Skeletal muscle cell (primary cell): Measurements from ENCODE around the gene LYST.
"Not testable (repeated sequence)": the region's sequence is repeated elsewhere in the genome, so short reads cannot be mapped to it uniquely, and the experiment has no call there.

Experiments
- DNase-seq: peaks from one replicate; pipeline ENCODE4 v3.0.0-alpha.2; 2010; ENCODE audit warnings: low read depth
- H3K4me3 ChIP-seq: 2 replicates; pipeline ENCODE4 v1.5.1; 2011; ENCODE audit warnings: low read depth, mild to moderate bottlenecking, control low read depth, low read length, moderate library complexity

Gene LYST

DNA sequence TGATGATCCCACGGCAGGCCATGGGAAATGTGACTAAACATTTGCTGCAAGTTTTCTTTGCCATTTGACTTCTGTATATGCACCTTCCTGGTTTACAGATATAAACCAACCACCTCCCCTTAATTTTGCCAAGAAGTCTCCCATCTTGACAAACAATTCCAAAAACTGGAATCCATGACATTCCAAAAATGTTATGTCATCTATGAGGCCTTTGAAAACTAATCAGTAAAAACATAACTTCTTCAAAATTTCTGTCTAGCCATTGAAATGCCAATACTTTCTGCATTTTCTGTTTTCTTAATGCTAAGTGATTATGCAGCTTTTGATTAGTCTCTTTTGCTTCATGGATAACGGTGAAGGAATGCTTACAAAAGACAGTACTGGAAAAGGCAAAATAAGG lies 84.1 kb downstream of the LYST start:
- no peak overlapping the region for H3K4me3 ChIP-seq
- no peak for DNase-seq

DNA sequence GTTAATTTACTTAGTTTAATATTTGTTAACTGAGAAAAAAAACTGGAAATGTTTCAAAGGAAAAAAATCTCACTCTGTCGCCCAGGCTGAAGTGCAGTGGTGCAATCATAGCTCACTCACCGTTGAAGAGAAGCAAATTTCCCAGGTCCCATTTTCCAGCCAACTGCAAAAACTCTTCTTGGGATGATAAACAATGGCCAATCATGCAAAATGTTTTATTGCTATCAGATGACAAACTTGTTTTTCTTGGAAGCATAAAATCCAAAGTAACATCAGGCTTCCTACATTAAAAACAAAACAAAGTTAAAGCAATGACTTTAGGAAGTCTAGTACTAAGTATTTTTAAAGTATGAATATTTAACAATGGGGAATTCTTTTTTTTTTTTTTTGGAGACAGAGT lies 84.9 kb downstream of the LYST start:
- H3K4me3 ChIP-seq, result no peak overlapping the region
- no peak for DNase-seq

DNA sequence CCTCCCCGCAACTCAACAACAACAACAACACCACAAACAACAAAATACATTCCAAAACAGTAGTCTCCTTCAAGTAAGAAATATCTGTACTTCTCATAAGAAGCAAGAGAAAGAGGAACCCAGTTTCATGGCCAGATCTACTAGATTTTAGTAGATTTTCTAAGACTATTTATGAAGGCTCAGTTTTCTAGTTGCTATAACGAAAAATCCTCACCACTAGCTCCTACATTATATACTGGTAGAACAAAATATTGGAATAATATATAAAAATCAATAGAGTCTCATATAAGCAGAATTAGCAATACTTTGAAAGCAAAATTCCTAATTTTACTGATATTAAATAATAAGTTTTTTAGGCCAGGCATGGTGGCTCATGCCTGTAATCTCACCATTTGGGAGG lies 86.9 kb downstream of the LYST start:
- H3K4me3 ChIP-seq, result no peak overlapping the region
- no peak for DNase-seq

DNA sequence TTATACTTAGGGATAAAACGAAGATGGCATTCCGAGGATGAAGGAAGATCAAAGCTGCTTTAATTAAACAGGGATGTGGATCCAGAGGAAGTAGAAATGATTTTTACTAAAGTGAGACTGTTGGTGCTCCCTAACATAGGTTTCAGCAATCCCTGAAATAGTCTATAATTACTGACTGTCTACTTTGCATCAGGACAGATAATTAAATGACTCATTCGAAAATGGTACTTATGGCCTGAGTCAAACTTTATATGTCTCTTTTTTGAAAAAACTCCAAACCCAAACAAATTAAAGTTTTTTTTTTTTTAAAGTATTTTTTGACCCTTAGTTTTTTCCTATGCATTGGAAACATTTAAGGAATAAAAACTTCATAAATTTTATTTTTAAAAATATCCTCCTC lies 90.3 kb downstream of the LYST start:
- no peak for DNase-seq
- no peak overlapping the region for H3K4me3 ChIP-seq

DNA sequence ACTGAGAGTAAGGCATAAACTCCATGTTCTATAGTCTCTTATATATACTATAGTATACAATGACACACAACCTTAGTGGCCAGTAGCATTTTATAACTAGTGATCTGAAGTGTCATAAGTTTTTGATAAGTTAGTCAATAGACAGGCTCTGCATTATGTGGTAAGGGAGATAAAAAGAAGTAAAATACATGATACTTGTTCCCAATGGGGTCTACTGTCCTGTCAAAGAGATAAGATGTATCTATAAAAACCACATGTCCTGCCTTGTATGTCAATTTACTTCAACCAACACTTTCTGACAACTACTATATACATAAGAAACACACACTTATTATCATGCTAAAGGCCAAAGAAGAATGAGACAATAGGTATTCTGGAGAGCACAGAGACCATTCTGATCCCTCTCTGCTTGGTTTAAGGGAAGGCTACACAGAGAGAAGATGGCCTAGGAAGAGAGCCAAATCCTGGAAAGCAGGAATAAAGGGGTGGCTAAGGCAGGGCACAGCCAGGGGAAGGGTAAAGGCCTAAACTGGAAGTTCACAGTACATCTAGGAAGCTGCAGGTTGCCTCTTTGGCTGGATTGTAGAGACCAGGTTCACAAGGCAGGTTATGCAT lies 91.4 kb downstream of the LYST start:
- no peak for DNase-seq
- no peak overlapping the region for H3K4me3 ChIP-seq

DNA sequence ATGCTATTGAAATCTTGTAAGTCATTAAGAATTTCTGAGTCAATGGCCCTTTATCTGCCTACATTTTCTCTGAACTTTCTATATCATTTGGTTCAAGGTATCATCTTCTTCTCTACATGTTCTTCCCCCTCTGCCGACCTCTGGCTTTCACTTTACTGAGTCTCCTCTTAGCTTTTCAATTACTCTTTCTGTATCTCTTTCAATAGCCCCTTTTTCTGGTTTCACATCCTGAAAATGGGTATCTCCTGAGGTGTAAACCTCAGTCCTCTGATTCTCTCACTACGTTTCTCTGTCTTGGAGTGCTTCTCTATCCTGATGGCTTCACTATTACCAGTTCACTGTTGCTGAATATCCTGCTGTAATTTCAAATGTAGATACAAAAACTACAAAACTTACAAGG lies 98.9 kb downstream of the LYST start:
- no peak overlapping the region for H3K4me3 ChIP-seq

DNA sequence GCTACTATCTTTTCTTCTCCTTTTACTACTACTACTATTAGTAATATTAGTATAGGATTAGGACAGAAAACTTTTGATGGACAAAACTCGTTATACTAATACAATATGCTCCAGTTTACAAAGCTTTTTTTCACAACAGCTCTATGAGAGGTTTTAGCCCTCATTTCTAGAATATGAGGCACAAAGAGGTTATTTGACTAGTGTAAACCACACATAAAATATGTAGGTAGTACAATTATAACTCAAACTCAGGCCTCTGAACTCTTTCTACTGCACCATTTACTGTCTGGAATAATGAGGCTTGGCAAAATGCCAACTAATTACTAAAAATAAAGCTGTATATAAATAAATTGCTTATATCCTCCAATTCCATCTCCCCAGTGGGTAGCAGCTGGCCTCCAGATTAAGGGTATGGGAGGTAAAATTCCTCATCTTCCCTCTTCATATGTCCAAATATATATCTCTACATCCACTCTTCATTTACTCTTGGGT lies 99.9 kb downstream of the LYST start:
- no peak overlapping the region for H3K4me3 ChIP-seq
- DNase-seq, result no peak

More for the DNA sequence above, 98.9 kb downstream of the LYST start:
- DNase-seq, result no peak

DNA sequence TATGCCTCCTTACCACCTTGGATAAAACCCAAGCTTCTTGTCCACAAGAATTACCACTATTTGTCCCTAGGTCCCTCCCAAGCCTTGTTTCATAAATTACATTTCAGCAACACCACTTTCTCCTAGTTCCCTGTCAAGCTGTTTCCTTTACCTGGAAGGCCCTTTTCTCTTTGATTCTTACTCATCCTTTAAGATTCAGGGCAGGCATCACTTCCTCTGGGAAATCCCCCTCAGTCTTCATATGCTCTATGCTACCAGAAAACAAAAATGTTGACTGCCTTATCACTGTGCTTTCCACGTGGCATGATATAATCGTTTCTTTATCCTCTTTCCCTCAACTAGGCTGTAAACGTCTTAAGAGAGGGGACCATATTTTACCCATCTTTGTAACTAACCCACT lies 102.7 kb downstream of the LYST start:
- no peak for DNase-seq
- H3K4me3 ChIP-seq, result no peak overlapping the region

DNA sequence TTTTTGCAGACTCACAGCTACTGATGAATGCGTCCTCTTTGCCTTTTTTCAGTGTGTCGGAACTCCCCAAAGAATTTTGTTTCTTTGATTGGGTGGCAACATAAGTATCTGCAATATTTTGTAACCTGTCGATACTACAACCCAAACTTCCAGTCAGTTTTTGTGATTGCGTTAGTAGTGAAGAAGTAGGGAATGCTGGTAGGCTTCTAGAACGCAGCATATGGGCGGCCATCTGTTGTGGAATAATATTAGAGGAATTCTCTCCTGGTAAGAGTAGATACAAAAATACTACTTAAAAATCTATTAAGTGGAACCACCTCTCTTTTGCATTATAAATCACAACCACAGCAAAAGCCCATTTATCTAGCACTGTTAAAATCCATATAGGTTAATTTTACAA lies 107.4 kb downstream of the LYST start:
- no peak for DNase-seq
- H3K4me3 ChIP-seq, result no peak overlapping the region

DNA sequence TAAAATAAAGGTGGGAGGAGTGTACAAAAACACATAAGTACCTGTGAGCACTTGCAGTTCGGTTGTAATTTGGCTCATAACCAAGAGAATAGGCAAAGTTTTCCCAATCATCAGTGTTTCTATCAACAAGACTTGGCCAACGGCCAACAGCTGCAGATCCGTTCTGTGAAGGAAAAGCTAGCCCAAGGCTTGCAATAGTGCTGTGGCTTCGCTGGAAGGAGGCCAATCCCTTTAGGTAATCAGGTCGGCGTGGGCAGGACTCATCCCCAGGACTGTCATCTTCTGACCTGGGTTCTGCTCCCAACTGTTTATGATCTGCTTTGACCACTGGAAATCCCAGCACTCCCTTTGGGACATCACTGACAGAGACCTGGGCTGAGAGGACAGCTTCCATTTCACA lies 107.8 kb downstream of the LYST start:
- DNase-seq, result peak; percentile 19
- H3K4me3 ChIP-seq, result no peak overlapping the region

DNA sequence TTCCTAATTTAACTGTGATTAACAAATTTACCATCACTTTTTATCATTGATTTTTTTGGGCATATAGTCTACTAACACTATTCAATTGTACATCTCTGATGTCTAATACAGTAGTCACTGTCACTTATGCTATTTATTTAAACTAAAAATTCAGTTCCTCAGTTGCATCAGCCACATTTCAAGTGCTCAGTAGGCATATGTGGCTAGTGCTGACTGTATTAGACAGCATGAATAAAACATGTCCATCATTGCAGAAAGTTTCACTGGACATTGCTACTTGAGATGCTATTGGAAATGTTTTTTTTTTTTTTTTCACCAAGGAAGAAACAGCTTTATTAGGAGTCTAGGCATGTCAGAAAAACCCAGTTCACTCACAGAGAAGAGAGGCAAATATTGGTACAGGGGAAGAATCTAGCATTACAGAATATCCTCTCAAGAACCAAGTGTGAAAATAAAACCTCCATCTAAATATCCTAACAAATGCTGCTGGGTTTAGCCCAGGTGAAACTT lies 109.1 kb downstream of the LYST start:
- H3K4me3 ChIP-seq, result no peak overlapping the region
- DNase-seq, result no peak

DNA sequence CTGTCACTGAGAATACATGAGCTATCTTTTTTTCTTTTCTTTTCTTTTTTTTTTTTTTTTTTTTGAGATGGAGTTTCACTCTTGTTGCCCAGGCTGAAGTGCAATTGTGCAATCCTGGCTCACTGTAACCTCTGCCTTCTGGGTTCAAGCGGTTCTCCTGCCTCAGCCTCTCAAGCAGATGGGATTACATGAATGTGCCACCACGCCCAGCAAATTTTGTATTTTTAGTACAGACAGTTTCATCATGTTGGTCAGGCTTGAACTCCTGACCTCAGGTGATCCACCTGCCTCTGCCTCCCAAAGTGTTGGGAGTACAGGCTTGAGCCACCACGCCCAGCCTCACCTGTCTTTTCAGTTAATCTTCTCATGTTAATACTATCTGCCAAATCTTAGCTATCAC lies 112.5 kb downstream of the LYST start:
- H3K4me3 ChIP-seq, DNase-seq: not testable (repeated sequence)

DNA sequence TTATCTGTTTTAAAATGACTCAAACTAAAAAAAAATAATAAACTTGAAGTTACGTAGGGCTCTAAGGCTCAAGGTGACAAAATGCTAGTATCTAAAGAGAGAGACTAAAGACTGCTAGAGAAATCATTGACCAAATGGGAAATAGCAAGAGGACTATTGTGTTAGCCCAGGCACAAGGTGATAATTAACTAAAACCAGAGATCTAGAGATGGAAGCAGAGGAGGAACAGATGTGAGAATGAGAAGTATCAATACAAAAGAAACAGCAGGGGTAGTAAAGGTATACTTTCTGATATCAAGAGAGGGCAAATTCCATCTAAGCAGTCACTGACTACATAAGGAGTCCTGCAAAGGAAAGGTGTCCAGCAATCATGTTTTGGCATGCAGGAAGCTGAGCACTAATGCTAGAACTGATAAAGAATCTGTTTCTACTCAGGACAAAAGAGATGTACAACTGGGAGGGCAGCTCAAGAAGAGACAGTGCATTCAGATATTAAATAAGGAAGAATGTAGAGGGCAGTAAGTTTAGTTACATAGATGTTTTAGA lies 116.9 kb downstream of the LYST start:
- H3K4me3 ChIP-seq, result no peak overlapping the region
- DNase-seq, result no peak

DNA sequence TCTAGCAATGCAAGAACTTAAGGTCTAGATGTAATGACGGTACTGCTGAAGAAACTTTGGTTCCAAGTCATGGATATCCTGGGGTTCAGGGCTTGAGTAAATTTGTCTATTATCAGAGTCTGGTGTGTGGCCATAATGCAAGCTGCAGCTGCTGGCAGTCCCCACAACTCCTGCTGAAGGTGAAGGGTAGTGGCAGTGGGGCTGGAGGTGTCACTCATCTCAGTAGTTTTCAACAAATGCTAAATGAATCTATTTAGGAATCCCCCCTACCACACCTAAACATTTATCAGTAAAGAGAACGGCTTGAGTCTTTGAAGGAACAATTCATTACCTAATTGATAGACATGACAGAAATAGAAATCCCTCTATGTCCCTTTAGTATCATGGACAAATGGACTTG lies 118.0 kb downstream of the LYST start:
- no peak for DNase-seq
- H3K4me3 ChIP-seq, result no peak overlapping the region

DNA sequence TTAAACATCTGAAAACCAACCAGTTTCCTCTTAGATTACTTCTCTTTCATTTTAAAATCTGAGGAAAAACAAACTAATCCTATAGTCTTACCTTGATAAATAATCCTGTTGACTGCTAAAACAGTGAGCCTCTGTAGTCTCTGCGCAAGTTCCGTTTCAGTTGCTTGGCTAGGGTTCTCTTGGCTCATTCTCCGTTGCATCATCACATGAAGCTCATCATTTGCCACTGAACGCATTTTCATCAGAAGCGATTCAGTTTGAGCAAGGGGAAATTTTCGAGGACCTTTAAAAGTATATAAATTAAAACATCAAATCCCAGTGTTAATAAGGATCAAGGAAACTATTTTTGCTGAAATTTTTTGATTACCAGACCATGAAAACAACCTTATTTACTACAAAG lies 120.5 kb downstream of the LYST start:
- no peak overlapping the region for H3K4me3 ChIP-seq
- no peak for DNase-seq

DNA sequence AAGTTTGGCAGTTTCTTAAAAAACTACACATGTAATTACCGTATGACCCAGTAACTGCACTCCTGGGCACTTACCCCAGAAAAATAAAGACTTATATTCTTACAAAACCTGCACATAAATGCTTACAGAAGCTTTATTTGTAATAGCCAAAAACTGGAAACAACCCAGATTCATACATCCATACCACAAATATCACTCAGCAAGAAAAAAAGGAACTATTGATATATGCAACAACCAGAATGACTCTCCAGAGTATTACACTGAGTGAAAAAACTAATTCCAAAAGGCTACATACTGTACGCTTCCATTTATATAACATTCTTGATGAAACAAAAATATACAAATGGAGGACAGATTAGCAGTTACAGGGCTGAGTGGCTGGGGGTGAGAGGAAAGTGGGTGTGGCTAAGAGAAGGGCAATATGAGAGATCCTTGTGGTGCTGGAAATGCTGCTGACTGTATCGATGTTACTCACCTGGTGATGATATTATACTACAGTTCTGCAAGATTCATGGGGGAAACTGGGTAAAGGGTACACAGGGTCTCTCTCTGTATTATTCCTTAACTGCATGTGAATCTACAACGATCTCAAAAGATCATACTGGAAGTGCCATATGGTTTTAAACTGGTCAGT lies 121.1 kb downstream of the LYST start:
- no peak overlapping the region for H3K4me3 ChIP-seq
- no peak for DNase-seq

DNA sequence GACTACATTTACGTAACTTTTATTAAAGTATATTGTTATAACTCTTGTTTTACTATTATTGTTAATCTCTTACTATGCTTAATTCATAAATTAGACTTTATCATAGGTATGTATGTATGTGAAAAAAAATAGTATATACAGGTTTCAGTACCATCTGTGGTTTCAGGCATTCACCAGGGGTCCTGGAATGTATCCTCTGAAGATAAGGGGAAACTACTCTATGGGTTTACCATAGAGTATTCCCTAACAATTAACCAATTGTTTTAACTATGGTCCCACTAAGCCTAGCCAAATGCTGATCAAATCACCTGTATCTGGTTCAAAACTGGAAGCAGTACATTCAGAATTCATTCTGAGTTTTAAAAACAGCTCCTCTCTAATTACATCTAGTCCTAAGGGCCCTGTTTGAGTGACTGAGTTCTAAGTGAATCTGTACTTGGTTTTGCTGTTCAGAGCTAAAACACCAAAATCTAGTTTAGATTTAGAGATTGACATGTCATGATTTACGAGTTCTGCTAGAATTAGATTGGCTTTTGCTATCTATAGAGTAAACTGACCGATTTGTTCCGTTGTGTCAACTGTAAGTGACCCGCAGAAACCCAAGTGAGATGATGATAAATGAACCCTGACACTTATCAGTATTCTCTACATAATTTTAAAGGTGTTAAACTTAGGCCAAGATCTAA lies 123.6 kb downstream of the LYST start:
- DNase-seq, result no peak
- no peak overlapping the region for H3K4me3 ChIP-seq

DNA sequence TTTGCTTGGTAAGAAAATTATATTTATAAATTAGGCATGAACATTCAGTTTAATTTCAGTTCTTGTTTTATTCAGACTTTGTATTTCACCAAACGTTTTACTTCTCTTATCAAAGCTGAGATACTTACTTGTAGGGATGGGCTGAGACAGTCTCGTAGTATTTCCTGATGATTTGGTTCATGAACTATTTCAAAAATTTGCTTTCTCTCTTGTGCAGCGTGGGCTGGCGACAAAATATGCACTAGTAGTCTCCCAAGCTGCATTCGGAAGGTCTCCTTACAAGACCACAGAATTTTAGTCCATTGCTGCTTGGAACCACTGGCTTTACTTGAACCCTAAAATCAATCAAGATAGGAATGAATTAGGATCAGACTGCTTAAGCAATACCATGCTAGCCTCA lies 125.4 kb downstream of the LYST start:
- no peak for DNase-seq
- H3K4me3 ChIP-seq, result no peak overlapping the region

DNA sequence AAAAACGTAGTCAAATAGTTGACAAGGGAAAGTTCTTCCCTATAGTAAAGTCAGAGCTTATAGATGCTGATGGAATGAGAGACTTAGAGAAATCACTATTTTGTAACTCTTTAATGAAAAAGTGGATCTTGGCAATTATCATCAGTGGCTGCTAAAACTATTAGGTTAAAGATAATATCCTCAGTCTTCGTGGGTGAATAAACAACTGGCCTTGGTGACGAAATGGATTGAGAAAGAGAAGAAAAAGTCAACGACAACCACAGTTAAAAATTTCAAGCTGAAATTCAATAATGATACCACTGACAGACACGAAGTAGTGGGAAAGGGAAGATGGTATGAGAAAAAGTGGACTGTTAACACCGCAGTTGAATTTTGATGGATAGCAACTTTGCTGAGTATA lies 127.1 kb downstream of the LYST start:
- no peak overlapping the region for H3K4me3 ChIP-seq
- no peak for DNase-seq

DNA sequence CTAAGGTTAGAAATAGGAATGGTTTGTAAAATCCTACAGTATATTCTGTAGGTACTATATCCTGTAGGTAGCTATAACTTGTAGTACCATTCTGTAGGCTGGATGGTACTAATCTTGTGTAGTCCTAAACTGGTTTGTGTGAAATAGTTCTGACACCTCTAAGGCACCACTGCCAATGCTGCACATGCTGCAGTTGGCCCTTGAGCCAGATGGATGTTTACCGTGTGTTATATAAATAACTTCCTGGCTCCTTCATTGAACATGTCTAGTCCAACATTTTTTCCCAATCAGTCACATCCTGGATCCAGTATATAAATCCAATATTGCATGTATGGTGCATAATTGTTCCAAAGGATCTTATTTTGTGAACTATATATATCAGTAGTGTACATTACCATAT lies 127.6 kb downstream of the LYST start:
- DNase-seq, result no peak
- no peak overlapping the region for H3K4me3 ChIP-seq

DNA sequence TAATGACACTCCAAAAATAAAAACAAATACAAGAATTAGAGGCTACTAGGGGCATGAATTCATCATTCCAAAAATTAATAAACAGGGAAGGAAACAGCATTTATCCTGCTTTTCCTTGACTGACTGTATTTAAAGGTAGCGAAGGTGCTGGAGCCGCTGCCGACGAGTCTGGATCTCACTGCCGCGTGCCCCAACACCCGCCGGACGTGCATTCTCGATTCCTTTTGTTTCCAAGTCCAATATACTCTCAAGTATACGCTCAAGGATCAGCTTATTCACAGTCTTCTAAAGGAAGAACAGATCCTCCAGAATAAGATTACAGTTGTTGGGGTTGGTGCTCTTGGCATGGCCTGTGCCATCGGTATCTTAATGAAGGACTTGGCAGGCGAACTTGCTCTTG lies 129.0 kb downstream of the LYST start:
- no peak for DNase-seq
- H3K4me3 ChIP-seq, result no peak overlapping the region
